Loucy (cell line): Measurements from ENCODE around the gene LHFPL2.

Experiments
- H2AFZ ChIP-seq: fragments of 200-600 bp; sonication (generic); 2 replicates; pipeline ENCODE4 v1.6.0; 2016; ENCODE audit warnings: antibody characterized with exemption, mild to moderate bottlenecking, low read length, moderate library complexity
- H3F3A ChIP-seq: fragments of 200-600 bp; 2 replicates; pipeline ENCODE4 v1.6.0; 2016; ENCODE audit warnings: antibody characterized with exemption, low read depth, mild to moderate bottlenecking
- H3K27me3 ChIP-seq: fragments of 200-600 bp; sonication (generic); 2 replicates; pipeline ENCODE4 v1.6.1; 2014; ENCODE audit warnings: low read length, mild to moderate bottlenecking; ENCODE audit not compliant: insufficient read depth, poor library complexity, severe bottlenecking
- H3K36me3 ChIP-seq: fragments of 200-600 bp; sonication (generic); 2 replicates; pipeline ENCODE4 v1.6.1; 2016; ENCODE audit warnings: low read length; ENCODE audit not compliant: insufficient read depth
- H3K4me1 ChIP-seq: fragments of 200-600 bp; sonication (generic); 2 replicates; pipeline ENCODE4 v1.5.1; 2014; ENCODE audit warnings: low read length, mild to moderate bottlenecking; ENCODE audit not compliant: insufficient read depth, poor library complexity, severe bottlenecking
- H3K4me2 ChIP-seq: fragments of 200-600 bp; sonication (generic); 2 replicates; pipeline ENCODE4 v1.6.0; 2014; ENCODE audit warnings: antibody characterized with exemption, low read length, low read depth, mild to moderate bottlenecking; ENCODE audit not compliant: poor library complexity, severe bottlenecking
- H3K4me3 ChIP-seq: fragments of 200-600 bp; sonication (generic); 2 replicates; pipeline ENCODE4 v1.5.1; 2014; ENCODE audit warnings: low read length, mild to moderate bottlenecking, mixed read lengths; ENCODE audit not compliant: poor library complexity, severe bottlenecking
- H3K79me2 ChIP-seq: fragments of 200-600 bp; sonication (generic); 2 replicates; pipeline ENCODE4 v1.6.1; 2014; ENCODE audit warnings: low read length; ENCODE audit not compliant: insufficient read depth
- H3K9ac ChIP-seq: fragments of 200-600 bp; sonication (generic); 2 replicates; pipeline ENCODE4 v1.6.0; 2014; ENCODE audit warnings: mild to moderate bottlenecking, low read depth, low read length, moderate library complexity; ENCODE audit not compliant: poor library complexity, severe bottlenecking
- H3K9me2 ChIP-seq: fragments of 200-600 bp; sonication (generic); replicated peaks from 2 replicates; pipeline ENCODE4 v1.6.1; 2016; ENCODE audit warnings: low read depth, low read length, mixed read lengths
- H3K9me3 ChIP-seq: fragments of 200-600 bp; sonication (generic); 2 replicates; pipeline ENCODE4 v1.6.1; 2014; ENCODE audit warnings: mild to moderate bottlenecking, antibody characterized with exemption, low read length, low read depth; ENCODE audit not compliant: insufficient read depth
- H4K20me1 ChIP-seq: fragments of 200-600 bp; sonication (generic); 2 replicates; pipeline ENCODE4 v1.6.0; 2014; ENCODE audit warnings: antibody characterized with exemption, low read length, mild to moderate bottlenecking; ENCODE audit not compliant: insufficient read depth, poor library complexity, severe bottlenecking
- EZH2phosphoT487 ChIP-seq: fragments of 200-600 bp; IDR thresholded peaks from 2 replicates; pipeline ENCODE4 v1.6.1; 2018; ENCODE audit warnings: antibody characterized with exemption, mild to moderate bottlenecking, moderate library complexity, borderline replicate concordance
- TF ChIP-seq, protein P1 (sequence below): fragments of 200-600 bp; sonication (generic); conservative IDR thresholded peaks from 2 replicates; pipeline ENCODE4 v1.5.1; 2014; ENCODE audit warnings: mild to moderate bottlenecking, antibody characterized with exemption, low read length

LHFPL2 gene

DNA sequence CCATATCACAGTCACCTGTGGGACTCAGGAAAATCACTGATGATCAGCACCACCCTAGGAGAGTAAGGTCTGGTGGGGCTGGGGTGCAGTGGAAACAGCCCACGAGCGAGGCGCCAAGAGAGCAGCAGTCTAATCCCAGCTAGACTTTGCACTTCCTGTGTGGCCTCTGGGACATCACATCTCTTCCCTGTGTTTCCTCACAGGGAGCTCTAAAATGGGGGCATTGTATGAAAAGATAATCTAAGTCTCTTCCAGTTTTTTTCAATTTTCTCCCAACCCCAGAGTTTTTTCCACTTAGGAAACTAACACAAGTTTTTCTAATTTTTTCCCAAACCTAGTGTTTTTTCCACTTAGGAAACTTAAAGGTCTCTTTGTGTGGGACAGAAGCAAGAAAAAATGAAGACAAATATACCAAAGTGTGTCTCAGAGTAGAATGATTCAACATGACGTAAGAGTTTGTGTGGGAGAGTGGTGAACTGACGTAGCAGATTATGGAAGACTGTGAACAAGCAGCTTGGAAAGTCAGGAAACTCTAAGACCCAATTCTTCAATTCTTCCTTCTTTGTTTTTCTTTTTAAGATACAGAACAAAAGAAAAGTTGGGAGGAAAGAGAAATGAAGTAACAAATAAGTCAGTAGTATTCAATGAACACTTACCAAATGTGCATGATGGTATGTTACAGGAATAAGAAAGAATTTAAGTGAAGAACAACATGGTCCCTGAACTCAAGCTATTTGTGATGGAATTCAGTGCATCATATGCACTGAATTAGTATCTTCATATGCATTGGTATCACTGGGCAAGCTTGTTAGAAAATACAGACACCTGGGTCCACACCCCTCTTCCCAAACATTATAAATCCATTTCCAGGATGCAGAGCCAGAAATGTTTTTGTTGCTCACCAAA, 51.3 kb downstream of the LHFPL2 start:
- no peak for TF ChIP-seq EZH2phosphoT487
- TF ChIP-seq, protein P1, sequence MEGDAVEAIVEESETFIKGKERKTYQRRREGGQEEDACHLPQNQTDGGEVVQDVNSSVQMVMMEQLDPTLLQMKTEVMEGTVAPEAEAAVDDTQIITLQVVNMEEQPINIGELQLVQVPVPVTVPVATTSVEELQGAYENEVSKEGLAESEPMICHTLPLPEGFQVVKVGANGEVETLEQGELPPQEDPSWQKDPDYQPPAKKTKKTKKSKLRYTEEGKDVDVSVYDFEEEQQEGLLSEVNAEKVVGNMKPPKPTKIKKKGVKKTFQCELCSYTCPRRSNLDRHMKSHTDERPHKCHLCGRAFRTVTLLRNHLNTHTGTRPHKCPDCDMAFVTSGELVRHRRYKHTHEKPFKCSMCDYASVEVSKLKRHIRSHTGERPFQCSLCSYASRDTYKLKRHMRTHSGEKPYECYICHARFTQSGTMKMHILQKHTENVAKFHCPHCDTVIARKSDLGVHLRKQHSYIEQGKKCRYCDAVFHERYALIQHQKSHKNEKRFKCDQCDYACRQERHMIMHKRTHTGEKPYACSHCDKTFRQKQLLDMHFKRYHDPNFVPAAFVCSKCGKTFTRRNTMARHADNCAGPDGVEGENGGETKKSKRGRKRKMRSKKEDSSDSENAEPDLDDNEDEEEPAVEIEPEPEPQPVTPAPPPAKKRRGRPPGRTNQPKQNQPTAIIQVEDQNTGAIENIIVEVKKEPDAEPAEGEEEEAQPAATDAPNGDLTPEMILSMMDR = no peak
- Histone ChIP-seq H3K79me2 (no peaks in the 10 kb centered on the region), H3K4me3 (no peak overlapping the region), H3K4me1 (no peaks in the 10 kb centered on the region), H3K9me3 (no peaks in the 10 kb centered on the region), H3K27me3 (no peaks in the 10 kb centered on the region), H3K36me3 (no peaks in the 10 kb centered on the region), H3K9me2 (no peaks in the 10 kb centered on the region), H2AFZ (no peak overlapping the region), H3F3A (no peaks in the 10 kb centered on the region), H3K4me2 (no peak overlapping the region), H4K20me1 (no peaks in the 10 kb centered on the region), H3K9ac (no peak overlapping the region)

DNA sequence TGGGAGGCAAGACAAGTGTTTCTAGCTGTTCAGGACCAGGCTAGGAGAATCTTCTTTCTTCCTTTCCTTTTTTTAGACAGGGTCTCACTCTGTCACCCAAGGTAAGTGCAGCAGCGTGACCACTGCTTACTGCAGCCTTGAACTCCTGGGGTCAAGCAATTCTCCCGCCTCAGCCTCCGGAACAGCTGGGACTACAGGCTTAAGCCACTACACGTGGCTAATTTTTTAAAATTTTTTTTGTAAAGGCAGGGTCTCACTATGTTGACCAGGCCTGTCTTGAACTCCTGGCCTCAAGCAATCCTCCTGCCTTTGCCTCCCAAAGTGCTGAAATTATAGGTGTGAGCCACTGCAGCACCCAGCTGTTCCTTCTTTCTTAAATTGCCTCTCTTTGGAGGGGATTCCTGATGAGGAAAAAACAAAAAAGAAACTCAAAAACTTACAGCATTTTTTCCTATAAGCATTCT, 53.1 kb downstream of the LHFPL2 start:
- H3K79me2 ChIP-seq = no peaks in the 10 kb centered on the region
- H3K36me3 ChIP-seq = no peaks in the 10 kb centered on the region
- no peak overlapping the region for H3K4me3 ChIP-seq
- H2AFZ ChIP-seq = no peak overlapping the region
- H3K9ac ChIP-seq = no peak overlapping the region
- no peaks in the 10 kb centered on the region for H3F3A ChIP-seq
- no peaks in the 10 kb centered on the region for H3K9me2 ChIP-seq
- no peak for TF ChIP-seq EZH2phosphoT487
- TF ChIP-seq, protein P1 = no peak
- no peaks in the 10 kb centered on the region for H3K9me3 ChIP-seq
- no peaks in the 10 kb centered on the region for H4K20me1 ChIP-seq
- H3K4me2 ChIP-seq = no peak overlapping the region
- H3K27me3 ChIP-seq = no peaks in the 10 kb centered on the region
- no peaks in the 10 kb centered on the region for H3K4me1 ChIP-seq

DNA sequence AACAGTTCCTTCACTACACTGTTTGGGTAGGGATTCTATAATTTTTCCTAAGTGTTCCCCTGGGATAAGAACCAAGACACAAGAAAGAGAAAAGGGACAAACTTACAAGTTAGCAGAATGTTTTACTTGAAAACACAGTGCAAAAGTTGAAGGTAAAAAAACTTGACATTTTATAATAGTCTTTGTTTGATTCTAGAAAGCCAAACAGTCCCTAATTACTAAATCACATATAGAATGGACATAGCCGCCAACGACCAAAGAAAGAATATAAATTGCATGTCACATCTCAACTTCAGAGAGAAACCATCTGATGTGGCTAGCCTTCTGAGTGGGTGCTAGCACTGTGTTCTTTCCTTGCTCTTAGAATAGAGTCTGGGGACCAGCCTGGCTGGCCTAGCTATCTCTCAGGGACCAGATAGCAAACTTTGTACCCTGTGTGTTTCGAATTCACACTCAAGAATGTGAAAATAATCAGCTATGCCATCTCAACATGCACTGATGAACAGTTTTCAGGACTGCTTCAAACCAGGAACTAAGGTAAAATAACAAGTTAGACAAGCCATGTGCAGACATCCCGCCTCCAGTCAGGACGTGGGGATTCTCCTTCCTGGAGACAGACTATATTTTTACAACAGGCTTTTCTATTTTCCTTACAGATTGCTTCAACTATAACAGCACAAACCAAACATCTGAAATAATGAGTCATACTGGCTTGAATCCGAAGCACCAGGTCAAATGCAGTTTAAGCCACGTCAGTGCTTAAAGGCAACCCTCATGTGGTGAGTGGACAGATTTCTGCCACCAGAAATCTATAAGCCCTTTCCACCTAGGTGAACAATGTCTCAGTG, 53.7 kb downstream of the LHFPL2 start:
- Histone ChIP-seq H3K36me3 (no peaks in the 10 kb centered on the region), H3K4me2 (no peak overlapping the region), H3K4me3 (no peak overlapping the region), H3K9ac (no peak overlapping the region), H3K9me2 (no peaks in the 10 kb centered on the region), H4K20me1 (no peaks in the 10 kb centered on the region), H3K9me3 (no peaks in the 10 kb centered on the region), H3F3A (no peaks in the 10 kb centered on the region), H3K79me2 (no peaks in the 10 kb centered on the region), H3K27me3 (no peaks in the 10 kb centered on the region), H2AFZ (peak overlapping the region; percentile 52; the same call in 1 of the 2 replicates), H3K4me1 (no peaks in the 10 kb centered on the region)
- TF ChIP-seq, protein P1 = no peak
- no peak for TF ChIP-seq EZH2phosphoT487
